ENCODE data around the gene CCDC154. TPM values are rescaled to one million over a fixed set of nuclear protein-coding genes. Genes with fewer than 3 reads are reported as not detected.

CCDC154 gene
- total RNA-seq, 2 donors from 2014 or later: 0.55 to 0.59 TPM

DNA sequence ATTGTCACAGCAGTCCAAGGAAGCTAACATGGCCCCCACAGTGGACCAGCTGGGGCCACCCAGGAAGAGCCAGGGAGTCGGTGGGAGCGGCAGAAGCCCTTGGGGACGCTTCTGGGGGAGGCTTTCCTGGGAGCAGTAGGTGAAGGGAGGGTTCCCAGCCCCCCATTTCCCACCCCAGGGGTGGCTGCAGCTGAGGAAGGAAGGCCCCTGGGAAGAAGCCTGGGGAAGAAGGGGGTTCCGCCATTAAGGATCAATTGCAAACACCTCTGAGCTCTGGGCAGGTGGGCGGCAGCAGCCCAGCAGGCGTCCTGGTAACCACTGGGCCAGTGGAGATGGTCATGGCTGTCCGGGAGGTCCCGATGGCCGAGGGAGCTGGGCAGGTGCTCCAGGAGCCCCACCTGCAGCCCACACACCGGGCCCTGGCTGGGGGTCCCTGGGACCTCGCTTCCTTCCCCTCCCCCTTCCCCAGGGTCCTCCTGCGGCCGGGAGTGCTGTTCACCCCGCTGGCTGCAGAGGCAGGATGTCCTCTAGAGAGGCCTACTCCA, 14.1 kb downstream of the CCDC154 start:
- DNase-seq: no peak
- ATAC-seq: no peak

DNA sequence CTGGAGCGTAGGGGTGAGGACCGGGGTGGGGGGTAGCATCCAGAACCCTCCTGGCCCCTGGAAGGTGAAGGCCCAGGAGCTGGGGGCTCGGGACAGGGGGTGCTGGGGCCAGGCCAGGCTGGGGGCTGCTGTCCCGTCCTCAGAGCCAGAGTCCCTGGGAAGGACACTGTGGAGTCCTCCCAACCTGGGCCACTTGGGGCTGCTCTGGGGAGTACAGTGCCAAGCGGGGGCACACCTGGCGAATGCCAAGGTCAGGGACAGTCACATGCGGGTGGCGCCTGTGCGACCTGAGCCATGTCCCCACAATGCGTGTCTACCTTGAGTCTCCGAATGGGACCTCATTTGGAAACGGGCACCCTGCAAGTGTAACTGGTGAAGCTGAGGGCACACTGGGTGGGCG, 14.7 kb downstream of the CCDC154 start:
- ATAC-seq (no peak), DNase-seq (no peak)
- intact Hi-C loops (cut with DNase I, micrococcal nuclease): no loop called here

More for the DNA sequence above, 14.1 kb downstream of the CCDC154 start:
- intact Hi-C loops (cut with DNase I, micrococcal nuclease): no loop called here

DNA sequence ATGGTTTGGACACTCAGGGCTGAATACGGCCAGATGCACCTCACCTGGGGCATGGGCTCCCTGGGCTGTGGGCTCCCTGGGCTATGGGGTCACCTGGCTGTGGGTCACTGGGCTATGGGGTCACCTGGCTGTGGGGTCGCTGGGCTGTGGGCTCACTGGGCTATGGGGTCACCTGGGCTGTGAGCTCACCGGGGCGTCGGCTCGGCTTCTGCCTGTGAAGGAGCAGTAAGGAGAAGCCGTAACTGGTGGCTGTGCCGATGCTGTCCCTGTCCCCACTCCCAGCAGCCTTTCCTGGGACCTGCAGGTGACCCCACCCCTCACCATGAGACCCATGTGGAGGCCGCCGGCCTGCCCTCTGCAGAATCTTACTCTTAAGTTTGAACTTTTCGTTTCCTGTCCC, 15.3 kb downstream of the CCDC154 start:
- DNase-seq (no peak), ATAC-seq (peak; percentile 9)
- intact Hi-C loops (cut with DNase I, micrococcal nuclease): no loop called here

DNA sequence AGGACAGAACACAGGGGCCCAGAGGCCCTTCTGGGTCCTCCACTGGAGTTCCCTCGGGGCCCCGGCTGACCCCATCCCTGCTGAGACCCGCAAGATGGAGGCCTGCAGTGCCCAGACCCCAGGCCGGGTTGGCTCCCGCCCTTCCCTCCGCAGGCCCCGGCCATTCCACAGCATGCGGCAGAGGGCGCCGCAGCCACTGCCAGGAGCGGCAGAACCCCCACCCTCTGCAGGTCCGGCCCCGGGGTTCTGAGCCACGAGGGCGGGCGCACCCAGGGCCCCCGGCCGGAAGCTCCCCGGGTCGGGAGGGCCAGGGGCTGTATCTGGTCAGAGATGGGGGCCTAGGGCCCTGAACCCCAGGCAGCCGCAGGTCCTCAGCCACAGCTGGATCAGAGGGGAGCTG, 15.8 kb downstream of the CCDC154 start:
- peak in 1 of 2 donors; percentile 43 for DNase-seq
- intact Hi-C loops (cut with DNase I, micrococcal nuclease): no loop called here
- ATAC-seq: peak; percentile 68

DNA sequence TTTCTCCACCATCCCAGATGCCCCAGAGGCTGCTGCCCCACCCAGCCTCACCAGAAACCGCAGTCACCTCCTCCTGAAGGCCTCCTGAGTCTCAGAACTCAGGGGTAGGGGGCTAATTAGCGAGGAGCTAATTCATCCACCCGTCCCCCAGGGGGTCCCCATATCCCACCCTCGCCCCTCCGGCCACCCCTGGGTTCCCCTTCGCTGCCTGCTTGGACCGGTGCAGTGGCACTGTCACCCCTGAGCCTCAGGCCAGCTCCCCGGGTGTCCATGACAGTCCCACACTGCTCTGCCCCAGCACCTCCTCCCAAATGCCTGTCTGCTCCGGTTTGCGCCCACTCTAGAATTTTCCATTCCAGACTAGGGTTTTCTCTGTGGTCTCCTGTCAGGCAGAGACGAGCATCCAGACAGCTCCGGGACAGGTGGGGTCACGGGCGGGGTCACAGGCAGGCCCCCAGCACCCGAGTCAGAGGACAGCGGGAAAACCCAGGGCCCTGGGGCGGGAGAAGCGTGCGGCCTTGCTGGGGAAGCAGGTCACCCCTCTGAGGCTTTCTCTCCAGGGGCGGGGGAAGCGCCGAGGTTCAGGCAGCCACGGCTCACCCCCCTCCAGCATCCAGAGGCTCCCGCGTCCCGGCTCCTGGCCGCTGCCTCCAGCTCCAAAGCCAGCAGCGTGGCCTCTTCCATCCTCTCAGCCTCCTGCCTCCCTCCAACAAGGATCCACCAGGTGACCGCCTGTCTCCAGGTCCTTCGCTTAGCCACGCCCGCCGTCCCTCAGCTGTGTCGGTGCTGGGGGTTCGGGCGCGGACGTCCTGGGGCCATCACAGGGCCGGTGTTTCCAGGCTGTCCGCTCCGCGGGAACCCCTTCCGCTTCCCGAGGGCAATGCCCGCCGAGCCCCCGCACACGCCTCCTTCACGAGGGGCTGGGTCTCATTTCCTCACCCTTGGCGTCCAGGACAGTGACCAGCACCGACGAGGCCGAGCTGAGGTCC, 16.6 kb downstream of the CCDC154 start:
- intact Hi-C loops (cut with DNase I, micrococcal nuclease): no loop called here
- no peak for ATAC-seq
- DNase-seq: no peak

DNA sequence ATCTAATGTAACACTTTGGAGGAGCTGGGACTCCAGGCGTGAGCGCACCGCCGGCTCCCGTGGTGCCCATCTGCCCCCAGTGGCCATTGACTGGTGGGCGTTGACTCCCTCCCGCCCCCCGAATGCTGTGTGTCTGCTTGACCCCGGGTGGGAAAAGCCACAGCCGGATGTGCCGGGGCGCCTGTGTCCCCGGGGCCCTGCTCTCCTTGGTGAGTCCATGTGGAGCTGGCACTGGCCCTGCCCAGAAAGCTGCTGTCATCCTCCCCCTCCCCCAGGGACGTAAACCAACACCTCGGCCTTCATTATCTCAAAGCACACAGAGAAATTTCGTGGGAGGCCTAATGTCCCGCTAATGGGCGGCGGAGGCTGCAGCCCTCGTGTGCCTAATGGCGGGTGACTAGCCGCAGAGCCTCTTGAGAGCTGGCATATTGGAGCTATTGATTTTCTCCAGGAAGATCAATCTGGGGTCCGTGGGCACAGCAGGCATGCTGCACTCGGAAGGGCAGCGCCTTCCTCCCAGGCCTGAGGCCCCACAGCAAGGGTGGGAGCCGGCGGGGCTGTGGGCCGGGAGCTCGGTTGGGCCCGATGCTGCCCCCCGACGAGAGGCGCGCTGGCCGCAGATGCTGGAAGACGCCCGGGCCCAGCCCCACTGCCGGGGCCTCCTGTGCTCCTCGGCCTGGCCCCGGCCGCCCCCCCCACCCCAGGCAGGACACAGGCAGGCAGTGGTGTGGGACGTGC, 17.5 kb downstream of the CCDC154 start:
- DNase-seq (no peak), ATAC-seq (no peak)
- intact Hi-C loops (cut with DNase I, micrococcal nuclease): no loop called here

DNA sequence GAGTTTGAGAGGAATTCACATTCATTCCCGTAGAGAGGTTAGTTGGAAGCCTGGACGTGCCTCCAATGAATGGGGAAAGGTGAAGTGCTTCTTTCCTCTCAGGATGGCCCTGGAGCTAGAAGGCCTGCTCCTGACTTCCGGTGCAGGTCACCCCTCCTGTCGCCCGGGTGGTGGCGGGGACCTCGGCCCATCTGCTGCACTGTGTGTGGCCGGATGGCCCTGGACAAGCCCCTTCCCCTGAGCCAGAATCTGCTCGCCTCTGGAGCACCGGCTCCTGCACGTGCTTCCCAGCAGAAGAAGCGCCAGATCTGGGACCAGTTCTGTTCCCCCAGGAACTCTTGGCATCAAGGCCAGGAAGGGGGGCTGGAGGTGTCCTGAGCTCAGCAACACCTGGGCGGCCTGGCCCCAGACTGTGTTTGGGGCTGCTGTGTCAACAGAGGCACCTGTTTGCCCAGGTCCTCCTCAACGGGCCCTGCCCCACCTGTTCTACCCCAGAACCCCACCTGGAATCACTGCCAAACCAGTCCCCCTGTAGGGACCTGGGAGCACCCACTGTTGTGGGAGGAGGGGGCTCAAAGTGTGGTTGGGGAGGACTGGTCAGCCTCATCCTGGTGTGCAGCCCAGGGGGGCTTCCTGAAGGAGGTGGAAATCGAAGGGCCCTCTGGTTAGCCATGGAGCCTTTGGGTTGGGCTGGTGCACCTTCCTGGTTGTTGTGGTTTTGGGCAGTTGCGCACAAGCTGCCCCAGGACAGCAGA, 18.6 kb downstream of the CCDC154 start:
- ATAC-seq (no peak), DNase-seq (no peak)
- intact Hi-C loops (cut with DNase I, micrococcal nuclease): no loop called here

DNA sequence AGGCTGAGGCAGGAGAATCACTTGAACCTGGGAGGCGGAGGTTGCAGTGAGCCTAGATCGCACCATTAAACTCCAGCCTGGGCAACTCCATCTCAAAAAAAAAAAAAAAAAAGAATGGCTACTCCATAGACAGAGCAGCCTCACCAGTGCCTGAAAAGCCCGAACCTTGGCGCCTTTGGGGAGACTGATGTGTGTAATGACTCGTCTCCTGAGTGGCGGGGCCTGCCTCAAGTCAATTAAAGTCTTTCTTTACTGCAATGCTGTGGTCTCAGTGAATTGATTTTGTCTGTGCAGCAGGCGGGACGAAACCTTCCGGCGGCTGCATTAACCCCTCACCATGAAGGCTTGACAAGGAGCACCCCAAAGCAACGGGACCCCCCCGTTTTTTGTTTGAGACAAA, 20.3 kb downstream of the CCDC154 start:
- ATAC-seq: no peak
- DNase-seq: no peak
- intact Hi-C loops (cut with DNase I, micrococcal nuclease): no loop called here

DNA sequence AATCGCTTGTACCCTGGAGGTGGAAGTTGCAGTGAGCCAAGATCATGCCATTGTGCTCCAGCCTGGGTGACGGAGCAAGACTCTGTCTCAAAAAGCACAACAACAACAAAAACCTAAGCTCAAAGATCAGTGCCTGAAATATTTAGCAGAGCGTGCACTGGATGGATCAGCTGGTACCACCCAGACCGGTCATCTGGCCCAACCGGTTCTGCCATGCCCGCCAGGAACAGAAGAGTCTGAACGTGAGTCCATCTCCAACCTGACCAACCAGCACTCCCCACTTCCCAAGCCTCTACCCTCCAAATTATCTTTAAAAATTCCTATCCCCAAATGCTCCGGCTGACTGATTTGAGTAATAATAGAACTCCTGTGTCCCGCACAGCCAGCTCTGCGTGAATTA, 22.3 kb downstream of the CCDC154 start:
- no peak for ATAC-seq
- DNase-seq: no peak
- intact Hi-C loops (cut with DNase I, micrococcal nuclease): no loop called here

DNA sequence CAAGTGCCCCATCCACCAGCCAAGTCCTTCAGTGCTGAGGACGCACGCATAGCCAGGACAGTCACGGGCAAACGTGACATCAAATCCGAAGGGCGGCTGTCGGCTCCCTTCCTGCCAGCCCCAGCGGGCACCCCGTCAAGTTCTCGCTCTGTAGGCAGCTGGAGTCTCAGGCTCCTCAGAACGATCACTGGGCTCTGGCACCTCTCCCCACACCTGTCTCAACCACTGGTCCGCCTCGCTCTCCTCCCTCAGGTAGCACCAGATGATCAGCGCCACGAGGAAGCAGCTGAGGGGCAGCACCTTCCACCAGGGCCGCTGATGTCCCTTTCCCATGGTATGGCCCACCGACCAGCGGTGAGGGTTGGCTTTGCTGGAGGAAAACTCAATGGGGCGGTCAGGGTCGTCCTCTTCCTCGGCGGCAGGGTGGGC, 24.2 kb downstream of the CCDC154 start:
- DNase-seq (peak in 1 of 2 donors; percentile 26), ATAC-seq (peak; percentile 24)
- intact Hi-C loops (cut with DNase I, micrococcal nuclease): no loop called here

DNA sequence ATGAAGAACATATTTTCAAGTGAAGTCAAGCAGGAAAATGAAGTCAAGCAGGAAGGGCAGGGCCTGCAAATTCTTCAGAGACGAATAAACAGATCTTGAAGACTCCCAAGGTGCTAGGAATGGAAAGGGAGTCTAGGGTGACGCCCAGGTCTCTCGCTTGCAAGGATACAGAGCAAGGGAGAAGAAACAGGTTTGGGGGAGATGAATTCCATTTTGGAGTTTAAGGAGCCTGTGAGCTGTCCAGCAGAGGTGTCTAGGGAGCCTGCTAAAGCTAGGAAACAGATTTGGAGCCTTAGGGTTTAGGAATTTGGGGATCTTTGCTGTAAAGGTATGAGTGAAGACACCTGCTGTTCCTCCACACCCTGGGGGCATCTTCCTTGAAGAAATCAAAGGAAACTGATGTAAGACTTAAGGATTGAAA, 27.8 kb downstream of the CCDC154 start:
- DNase-seq: no peak
- no peak for ATAC-seq
- intact Hi-C loops (cut with DNase I, micrococcal nuclease): no loop called here

DNA sequence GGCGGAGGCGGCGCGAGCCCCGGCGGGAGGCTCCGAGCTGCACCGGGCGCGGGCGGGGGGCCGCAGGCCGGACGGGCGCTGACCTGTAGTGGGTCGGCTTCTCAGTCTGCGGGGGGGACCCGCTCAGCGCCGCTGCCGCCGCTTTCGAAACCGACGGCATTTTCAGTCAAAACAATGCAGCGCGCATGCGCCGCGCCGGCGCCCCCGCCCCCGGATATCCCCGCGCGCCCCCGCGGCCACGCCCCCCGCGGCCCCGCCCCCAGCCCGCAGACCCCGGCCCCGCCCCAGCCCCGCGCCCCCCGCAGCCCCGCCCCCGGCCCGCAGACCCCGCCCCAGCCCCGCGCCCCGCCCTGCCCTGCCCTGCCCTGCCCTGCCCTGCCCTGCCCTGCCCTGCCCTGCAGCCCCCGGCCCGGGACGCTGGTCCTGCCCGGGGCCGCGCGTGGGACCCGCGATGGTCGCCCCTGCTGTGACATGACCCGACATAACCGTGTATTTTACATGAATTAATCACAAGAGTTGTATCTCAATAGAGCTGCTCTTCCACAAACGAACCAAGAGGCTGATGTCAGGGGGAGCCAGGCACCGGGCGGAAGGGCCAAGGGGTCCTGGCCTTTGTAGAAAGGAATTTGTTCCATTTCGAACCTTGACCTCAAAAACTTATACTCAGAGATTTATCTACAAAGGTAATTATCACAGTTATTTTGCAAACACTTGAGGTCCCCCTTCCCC, 29.7 kb downstream of the CCDC154 start, which contains the start of gene UNKL:
UNKL (minus strand) TSS at position 173 of the 729 bp plus-strand sequence; CDS start at position 160, 13 bp downstream.
- intact Hi-C loops (cut with DNase I, micrococcal nuclease): no loop called here
- ATAC-seq: peak; percentile 60
- peak; percentile 75 to 87 for DNase-seq

DNA sequence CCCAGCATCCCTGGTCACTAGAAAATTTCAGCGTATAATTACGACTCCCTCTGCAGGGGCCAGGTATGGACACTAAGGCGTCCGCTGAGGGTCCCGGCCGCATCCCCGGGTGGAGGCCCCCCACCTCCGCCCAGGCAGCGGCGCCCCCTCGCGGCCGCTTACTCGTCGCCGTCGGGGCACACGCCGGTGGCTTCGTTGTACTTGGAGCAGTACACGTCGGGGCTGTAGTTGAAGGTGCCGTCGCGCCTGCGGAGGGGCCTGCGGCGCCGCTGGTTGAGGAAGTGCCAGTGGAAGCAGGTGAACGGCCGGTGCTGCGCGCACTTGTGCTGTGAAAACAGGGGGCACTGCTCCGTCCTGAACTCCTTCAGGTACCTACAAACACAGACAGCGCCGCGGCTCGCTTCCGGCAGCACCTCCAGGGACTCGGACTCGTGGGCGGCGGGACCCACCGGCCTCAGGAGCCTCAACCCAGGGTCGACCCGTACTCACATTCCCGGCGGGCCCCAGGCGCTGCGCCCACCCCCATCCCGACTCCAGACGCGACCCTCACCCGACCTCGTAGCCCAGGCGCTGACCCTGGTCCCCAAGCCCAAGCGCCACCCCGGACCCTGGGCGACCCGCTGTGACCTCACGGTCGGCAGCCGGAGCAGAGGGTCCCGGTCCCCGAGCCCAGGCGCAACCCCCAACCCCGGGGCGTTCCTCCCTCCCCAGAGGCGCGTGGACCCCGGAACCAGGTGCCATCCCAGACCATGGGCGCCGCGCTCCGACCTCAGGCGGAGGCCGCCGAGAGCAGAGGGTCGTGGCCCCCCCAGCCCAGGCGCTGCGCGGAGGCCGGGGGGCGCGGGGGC, 30.4 kb downstream of the CCDC154 start:
- intact Hi-C loops (cut with DNase I, micrococcal nuclease): no loop called here
- peak; percentile 66 to 77 for DNase-seq
- peak; percentile 69 for ATAC-seq

DNA sequence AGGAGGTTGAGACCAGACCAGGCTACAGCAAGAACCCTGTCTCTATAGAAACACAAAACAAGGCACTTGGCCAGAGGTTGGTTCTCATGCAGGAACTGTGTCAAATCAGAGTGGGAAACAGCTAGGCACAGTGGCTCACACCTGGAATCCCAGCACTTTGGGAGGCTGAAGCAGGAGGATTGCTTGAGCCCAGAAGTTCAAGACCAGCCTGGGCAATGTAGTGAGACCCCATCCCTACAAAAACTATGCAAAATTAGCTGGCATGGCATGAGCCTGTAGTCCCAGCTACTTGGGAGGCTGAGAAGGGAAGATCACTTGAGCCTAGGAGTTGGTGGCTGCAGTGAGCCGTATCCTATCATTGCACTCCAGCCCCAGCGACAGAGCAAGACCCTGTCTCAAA, 31.5 kb downstream of the CCDC154 start:
- DNase-seq: no peak
- no peak for ATAC-seq
- intact Hi-C loops (cut with DNase I, micrococcal nuclease): no loop called here

DNA sequence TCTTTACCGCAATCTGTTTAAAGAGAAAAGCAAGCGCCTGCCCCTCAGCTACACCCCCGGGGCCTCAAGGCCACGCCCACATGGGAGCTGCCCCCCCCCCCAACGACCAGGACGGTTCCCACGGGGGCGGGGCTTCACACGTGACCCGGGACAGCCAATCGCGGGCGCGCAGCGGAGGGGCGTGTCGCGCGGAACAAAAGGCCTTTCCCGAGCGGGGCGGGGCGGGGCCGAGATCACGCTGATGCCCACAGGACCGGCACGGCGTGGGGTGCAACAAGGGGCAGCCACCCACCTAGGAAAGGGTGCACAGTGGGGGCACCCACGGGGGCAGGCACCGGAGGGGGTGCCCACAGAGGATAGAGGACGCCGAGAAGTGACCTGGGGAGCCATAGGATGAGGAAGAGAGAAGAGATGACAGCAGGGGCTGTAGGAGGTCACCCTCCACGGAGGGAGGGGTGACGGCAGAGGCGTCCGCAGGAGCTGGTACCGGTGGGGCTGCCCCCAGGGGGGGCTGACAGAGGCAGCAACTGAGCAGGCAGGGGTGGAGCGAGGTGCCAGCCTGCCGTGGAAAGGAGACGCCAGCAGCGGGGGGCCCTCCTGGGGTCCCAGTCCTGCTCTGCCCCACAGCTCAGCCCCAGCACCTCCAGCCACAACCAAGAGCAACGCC, 36.1 kb downstream of the CCDC154 start:
- ATAC-seq (peak; percentile 98), DNase-seq (peak; percentile 92 to 98)
- intact Hi-C loops (cut with DNase I, micrococcal nuclease): no loop called here

DNA sequence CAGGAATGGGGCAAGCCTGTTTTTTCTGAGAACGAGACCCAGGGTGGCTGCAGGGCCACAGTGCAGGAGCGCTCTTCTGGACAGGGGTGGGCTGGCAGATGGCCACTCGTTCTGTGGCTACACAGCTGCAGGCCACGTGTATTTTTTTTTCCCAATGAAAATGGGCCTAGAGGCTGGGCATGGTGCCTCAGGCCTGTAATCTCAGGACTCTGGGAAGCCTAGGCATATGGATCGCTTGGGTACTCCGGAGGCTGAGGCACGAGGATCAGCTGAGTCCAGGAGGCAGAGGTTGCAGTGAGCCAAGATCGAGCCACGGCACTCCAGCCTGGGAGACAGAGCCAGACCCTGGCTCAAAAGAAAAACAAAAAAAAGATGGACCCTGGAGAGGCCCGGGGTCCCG, 36.6 kb downstream of the CCDC154 start:
- DNase-seq (no peak), ATAC-seq (no peak)

DNA sequence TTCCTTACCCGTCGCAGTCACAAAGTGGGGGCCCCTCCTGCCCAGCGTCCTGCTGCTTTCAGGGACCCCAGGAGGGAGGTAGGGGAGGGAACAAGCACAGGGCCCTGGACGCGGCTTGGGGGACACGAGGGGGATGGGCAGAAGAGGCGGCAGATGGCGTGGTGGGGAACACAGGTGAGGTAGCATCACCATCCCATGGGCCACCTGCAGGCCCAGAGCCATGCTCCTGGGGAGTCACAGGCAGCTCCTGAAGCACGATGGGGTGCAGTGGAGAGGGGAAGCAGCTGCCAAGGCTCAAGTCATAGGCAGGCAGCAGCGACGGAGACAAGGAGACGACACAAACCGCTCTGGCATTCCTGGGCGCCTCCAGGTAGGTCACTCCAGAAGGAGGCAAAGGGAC, 40.6 kb downstream of the CCDC154 start:
- DNase-seq: no peak
- intact Hi-C loops (cut with DNase I, micrococcal nuclease): no loop called here
- no peak for ATAC-seq

More for the DNA sequence above, 36.6 kb downstream of the CCDC154 start:
- intact Hi-C loops (cut with DNase I, micrococcal nuclease): no loop called here
